ENCODE measurements around the gene SSNA1. TPM values are rescaled to one million over a fixed set of nuclear protein-coding genes. Genes with fewer than 3 reads are reported as not detected.

SSNA1 gene
- total and polyA plus RNA-seq, 9 of the 15 experiments (the other 6 are each of a cell fraction or from before 2014, with no cell fraction given), result 1.9 to 130 (median 57.1) TPM

- TF ChIP-seq CREBBP (IDR thresholded peaks at IDR 0.05; ENCODE audit: low read depth, low read length) (no peak), USF2 (CRISPR knock-in tag; IDR thresholded peaks at IDR 0.05) (peak; percentile 16; the same call in 1 of the 2 replicates)
- Histone ChIP-seq H3K4me1 (replicated peaks in 1 of 2; ENCODE audit: control insufficient read depth in 2 of 2, insufficient read depth in 2 of 2, low read length in 2 of 2) (peaks cover 0 to 98% of the 10 kb centered on the region in 2 experiments; a peak in 2 of 5 replicates), H3K4me2 (ENCODE audit: insufficient read depth, low read length) (no peak overlapping the region), H3K4me3 (no peak overlapping the region), H2AFZ (ENCODE audit: low read depth, low read length) (no peak overlapping the region), H3K27ac (ENCODE audit: extremely low read depth, low read depth, low read length) (no peak overlapping the region), H3K9me3 (replicated peaks; ENCODE audit: control insufficient read depth, insufficient read depth, low read depth, low read length) (no peaks in the 10 kb centered on the region), H3K27me3 (ENCODE audit: control insufficient read depth in 2 of 2, insufficient read depth in 2 of 2, low read length in 2 of 2) (peaks cover 29 to 55% of the 10 kb centered on the region in 2 experiments; a peak in 4 of 5 replicates), H4K20me1 (replicated peaks; ENCODE audit: control insufficient read depth, insufficient read depth, low read length) (no peaks in the 10 kb centered on the region; the same call in 1 of the 2 replicates), H3K9ac (ENCODE audit: insufficient read depth in 1 of 2, low read depth in 2 of 2, low read length in 2 of 2) (no peak overlapping the region; a peak in 1 of 4 replicates), H3K79me2 (ENCODE audit: control insufficient read depth, insufficient read depth, low read length) (no peaks in the 10 kb centered on the region), H3K36me3 (ENCODE audit: control insufficient read depth, insufficient read depth, low read length) (no peaks in the 10 kb centered on the region), H3K9me1 (ENCODE audit: control insufficient read depth, insufficient read depth, low read length) (no peaks in the 10 kb centered on the region)
- 16% methylated on average over 17 of the region's 22 CpGs for whole genome bisulfite sequencing (ENCODE audit: insufficient coverage, low coverage, missing lambda C conversion rate)
- CTCF ChIA-PET (ENCODE audit: low intra/inter-chr PET ratio), result no interaction called here
- DNase-seq (ENCODE audit: extremely low read depth in 1 of 4, low spot score in 3 of 4), result no peak
- FAIRE-seq, result no peak
- POLR2A ChIA-PET, result interaction anchor here (0.5 to 1.4 kb wide), 5 partner anchors 9 to 310 kb away, joined by 3 to 4 read pairs (median 3); no protein-coding TSS in a partner anchor
- no TSS peak for BruUV-seq (replicated peaks)
- intact Hi-C loops (cut with micrococcal nuclease) (no loop called here), in situ Hi-C loops (cut with MboI) (no loop called here)
- no peak for ATAC-seq
Measured at GRCh38 chr9:137166380-137167229, 21.9 kb upstream of the SSNA1 start.
